ENCODE measurements around the gene PHF1. TPM values are rescaled to one million over a fixed set of nuclear protein-coding genes. Genes with fewer than 3 reads are reported as not detected.

Gene PHF1
- total and polyA plus RNA-seq, 2 of the 13 experiments (the other 11 are each of a cell fraction or from before 2014, with no cell fraction given) = 25.4 to 61.9 TPM

GRCh38 chr6:33451606-33452005, 40.8 kb downstream of the PHF1 start:
- H2AFZ ChIP-seq (ENCODE audit: low read length) = no peak overlapping the region
- TF ChIP-seq TP53 (CRISPR knock-in tag; conservative IDR thresholded peaks at IDR 0.05) (no peak), ZNF549 (CRISPR knock-in tag; IDR thresholded peaks at IDR 0.05) (no peak), U2AF1 (optimal IDR thresholded peaks at IDR 0.05; ENCODE audit: low read depth, low read length) (no peak), RAD51 (IDR thresholded peaks at IDR 0.05; ENCODE audit: borderline replicate concordance) (no peak), RNF2 (conservative IDR thresholded peaks at IDR 0.05; ENCODE audit: low read depth) (no peak), HMGA1 (CRISPR knock-in tag; conservative IDR thresholded peaks at IDR 0.05) (no peak), TFAP4 (IDR thresholded peaks at IDR 0.05; ENCODE audit: borderline replicate concordance, low read depth) (no peak), SATB2 (CRISPR knock-in tag; IDR thresholded peaks at IDR 0.05) (no peak)
- TF ChIP-seq, protein P1, sequence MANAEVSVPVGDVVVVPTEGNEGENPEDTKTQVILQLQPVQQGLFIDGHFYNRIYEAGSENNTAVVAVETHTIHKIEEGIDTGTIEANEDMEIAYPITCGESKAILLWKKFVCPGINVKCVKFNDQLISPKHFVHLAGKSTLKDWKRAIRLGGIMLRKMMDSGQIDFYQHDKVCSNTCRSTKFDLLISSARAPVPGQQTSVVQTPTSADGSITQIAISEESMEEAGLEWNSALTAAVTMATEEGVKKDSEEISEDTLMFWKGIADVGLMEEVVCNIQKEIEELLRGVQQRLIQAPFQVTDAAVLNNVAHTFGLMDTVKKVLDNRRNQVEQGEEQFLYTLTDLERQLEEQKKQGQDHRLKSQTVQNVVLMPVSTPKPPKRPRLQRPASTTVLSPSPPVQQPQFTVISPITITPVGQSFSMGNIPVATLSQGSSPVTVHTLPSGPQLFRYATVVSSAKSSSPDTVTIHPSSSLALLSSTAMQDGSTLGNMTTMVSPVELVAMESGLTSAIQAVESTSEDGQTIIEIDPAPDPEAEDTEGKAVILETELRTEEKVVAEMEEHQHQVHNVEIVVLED (CRISPR knock-in tag; IDR thresholded peaks at IDR 0.05; ENCODE audit: borderline replicate concordance) = no peak
- TF ChIP-seq, protein P2, sequence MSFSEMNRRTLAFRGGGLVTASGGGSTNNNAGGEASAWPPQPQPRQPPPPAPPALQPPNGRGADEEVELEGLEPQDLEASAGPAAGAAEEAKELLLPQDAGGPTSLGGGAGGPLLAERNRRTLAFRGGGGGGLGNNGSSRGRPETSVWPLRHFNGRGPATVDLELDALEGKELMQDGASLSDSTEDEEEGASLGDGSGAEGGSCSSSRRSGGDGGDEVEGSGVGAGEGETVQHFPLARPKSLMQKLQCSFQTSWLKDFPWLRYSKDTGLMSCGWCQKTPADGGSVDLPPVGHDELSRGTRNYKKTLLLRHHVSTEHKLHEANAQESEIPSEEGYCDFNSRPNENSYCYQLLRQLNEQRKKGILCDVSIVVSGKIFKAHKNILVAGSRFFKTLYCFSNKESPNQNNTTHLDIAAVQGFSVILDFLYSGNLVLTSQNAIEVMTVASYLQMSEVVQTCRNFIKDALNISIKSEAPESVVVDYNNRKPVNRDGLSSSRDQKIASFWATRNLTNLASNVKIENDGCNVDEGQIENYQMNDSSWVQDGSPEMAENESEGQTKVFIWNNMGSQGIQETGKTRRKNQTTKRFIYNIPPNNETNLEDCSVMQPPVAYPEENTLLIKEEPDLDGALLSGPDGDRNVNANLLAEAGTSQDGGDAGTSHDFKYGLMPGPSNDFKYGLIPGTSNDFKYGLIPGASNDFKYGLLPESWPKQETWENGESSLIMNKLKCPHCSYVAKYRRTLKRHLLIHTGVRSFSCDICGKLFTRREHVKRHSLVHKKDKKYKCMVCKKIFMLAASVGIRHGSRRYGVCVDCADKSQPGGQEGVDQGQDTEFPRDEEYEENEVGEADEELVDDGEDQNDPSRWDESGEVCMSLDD (CRISPR knock-in tag; IDR thresholded peaks at IDR 0.05; ENCODE audit: borderline replicate concordance) = no peak
- no peak overlapping the region for H3K9ac ChIP-seq (ENCODE audit: insufficient read depth, low read depth, low read length)
- H3K4me2 ChIP-seq (ENCODE audit: low read depth, low read length) = no peak overlapping the region
- ChIA-PET CTCF (ENCODE audit: low intra/inter-chr PET ratio, low total read pairs) (no interaction called here), POLR2A (no interaction called here)
- ATAC-seq (no peak), FAIRE-seq (no peak), DNase-seq (ENCODE audit: low spot score) (no peak)
- WGBS (ENCODE audit: low lambda C conversion rate) = 95% methylated on average over 11 of the region's 15 CpGs
- intact Hi-C loops (cut with micrococcal nuclease; ENCODE audit: unreplicated experiment) (no loop called here), in situ Hi-C loops (cut with HindIII; ENCODE audit: extremely low pct_ligation_motif_present, low pct_unique_long_range_greater_than_20kb) (no loop called here)
- H3K36me3 ChIP-seq (replicated peaks in 1 of 2; ENCODE audit: control insufficient read depth in 1 of 2, insufficient read depth in 2 of 2, low read length in 2 of 2) = peaks cover 0 to 9% of the 10 kb centered on the region in 2 experiments; a peak in 3 of 5 replicates
- H3K9me3 ChIP-seq (ENCODE audit: low read length) = no peaks in the 10 kb centered on the region
- H3K79me2 ChIP-seq (ENCODE audit: insufficient read depth, low read length) = peaks cover 15% of the 10 kb centered on the region
- no peak overlapping the region for H3K4me3 ChIP-seq (replicated peaks in 1 of 3; ENCODE audit: insufficient read depth in 1 of 3, low read depth in 2 of 3, low read length in 3 of 3)
- peaks cover 20% of the 10 kb centered on the region for H3K4me1 ChIP-seq (ENCODE audit: insufficient read depth, low read length)
- no peaks in the 10 kb centered on the region for H4K20me1 ChIP-seq (ENCODE audit: insufficient read depth, low read length)
- no peaks in the 10 kb centered on the region; a peak in 2 of 5 replicates for H3K27me3 ChIP-seq (ENCODE audit: control insufficient read depth in 1 of 2, insufficient read depth in 2 of 2, low read length in 2 of 2)
- no TSS peak for BruUV-seq (replicated peaks)
- H3K27ac ChIP-seq (ENCODE audit: extremely low read length, insufficient read depth, low read length) = no peak overlapping the region
